HEK293T (cell line): Measurements from ENCODE around the gene CPB2.

Experiments used
- BHLHE40 ChIP-seq: fragments of 450-650 bp; IDR thresholded peaks from 2 replicates; pipeline ENCODE4 v1.6.1; 2016; ENCODE audit warnings: mild to moderate bottlenecking, moderate library complexity, borderline replicate concordance
- CTBP1 ChIP-seq: fragments of 450-650 bp; IDR thresholded peaks from 2 replicates; pipeline ENCODE4 v1.6.1; 2016; ENCODE audit warnings: borderline replicate concordance
- ELF4 ChIP-seq: fragments of 450-650 bp; IDR thresholded peaks from 2 replicates; pipeline ENCODE4 v1.6.1; 2017; ENCODE audit warnings: antibody characterized with exemption
- FOXA1 ChIP-seq: fragments of 450-650 bp; IDR thresholded peaks from 2 replicates; pipeline ENCODE4 v1.6.1; 2016; ENCODE audit warnings: mild to moderate bottlenecking
- FOXK2 ChIP-seq: fragments of 450-650 bp; IDR thresholded peaks from 2 replicates; pipeline ENCODE4 v1.6.1; 2016; ENCODE audit warnings: mild to moderate bottlenecking
- FOXM1 ChIP-seq: fragments of 450-650 bp; IDR thresholded peaks from 2 replicates; pipeline ENCODE4 v1.6.1; 2017; ENCODE audit warnings: mild to moderate bottlenecking, borderline replicate concordance
- HDGF ChIP-seq: fragments of 450-650 bp; IDR thresholded peaks from 2 replicates; pipeline ENCODE4 v1.6.1; 2017; ENCODE audit warnings: antibody characterized with exemption, borderline replicate concordance
- LEF1 ChIP-seq: fragments of 450-650 bp; IDR thresholded peaks from 2 replicates; pipeline ENCODE4 v1.6.1; 2017; ENCODE audit warnings: mild to moderate bottlenecking, borderline replicate concordance
- NFRKB ChIP-seq: fragments of 450-650 bp; IDR thresholded peaks from 2 replicates; pipeline ENCODE4 v1.6.1; 2016; ENCODE audit warnings: mild to moderate bottlenecking, moderate library complexity
- PKNOX1 ChIP-seq: fragments of 450-650 bp; IDR thresholded peaks from 2 replicates; pipeline ENCODE4 v1.6.1; 2016
- SP1 ChIP-seq: fragments of 450-650 bp; IDR thresholded peaks from 2 replicates; pipeline ENCODE4 v1.6.1; 2017
- SUZ12 ChIP-seq: fragments of 450-650 bp; IDR thresholded peaks from 2 replicates; pipeline ENCODE4 v1.6.1; 2016; ENCODE audit warnings: mild to moderate bottlenecking
- TARDBP ChIP-seq: fragments of 450-650 bp; IDR thresholded peaks from 2 replicates; pipeline ENCODE4 v1.6.1; 2016
- ZNF384 ChIP-seq: fragments of 450-650 bp; IDR thresholded peaks from 2 replicates; pipeline ENCODE4 v1.6.1; 2016

DNA sequence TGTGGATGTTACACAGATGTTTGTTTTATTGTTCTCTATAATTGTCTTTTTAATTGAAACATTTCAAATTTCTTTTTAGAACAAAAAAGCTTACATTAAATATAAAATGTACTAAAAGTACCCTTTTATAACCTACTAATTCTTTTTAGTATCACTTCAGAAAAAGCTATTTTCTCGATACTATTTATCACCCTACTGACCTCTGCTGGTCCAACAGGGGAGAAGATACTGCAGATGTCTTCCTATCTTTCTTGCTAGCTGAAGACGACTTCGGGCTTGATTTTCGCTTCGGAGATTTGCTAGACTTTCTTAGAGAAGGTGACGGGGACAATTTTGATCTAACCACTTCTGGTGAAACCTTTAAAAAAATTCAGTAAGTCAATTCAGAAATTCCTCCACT, 94.7 kb downstream of the CPB2 start:
- TF ChIP-seq FOXK2 (no peak), FOXA1 (no peak), CTBP1 (no peak), SP1 (no peak), FOXM1 (no peak), HDGF (no peak), SUZ12 (no peak), ELF4 (no peak), TARDBP (no peak), NFRKB (no peak), BHLHE40 (no peak), LEF1 (no peak), PKNOX1 (no peak), ZNF384 (no peak)
